Measurements from ENCODE around the gene CNBD2. TPM values are rescaled to one million over a fixed set of nuclear protein-coding genes. Genes with fewer than 3 reads are reported as not detected.
"Not testable (repeated sequence)": the region's sequence is repeated elsewhere in the genome, so short reads cannot be mapped to it uniquely, and the experiment has no call there.

The CNBD2 gene
- 0.51 TPM for polyA plus RNA-seq (ENCODE audit: insufficient read length)

- DNase-seq (ENCODE audit: low read depth) = no peak
These were observed at the start of gene CNBD2 for GRCh38 chr20:35967979-35968640. TSS of gene CNBD2 (plus strand) at chr20:35968590. CDS start at chr20:35968763, 173 bp downstream.

- DNase-seq (ENCODE audit: low read depth) = no peak
These were observed 47.9 kb upstream of the CNBD2 start for GRCh38 chr20:35920523-35920922.

- no peak for DNase-seq (ENCODE audit: low read depth)
These were observed 39.1 kb upstream of the CNBD2 start for GRCh38 chr20:35929301-35929700.

GRCh38 chr20:35934050-35934449, 34.3 kb upstream of the CNBD2 start:
- no peak for DNase-seq (ENCODE audit: low read depth)

GRCh38 chr20:35939264-35939663, 29.1 kb upstream of the CNBD2 start:
- no peak for DNase-seq (ENCODE audit: low read depth)

- DNase-seq (ENCODE audit: low read depth) = no peak
These were observed 26.8 kb upstream of the CNBD2 start for GRCh38 chr20:35941620-35942019.

GRCh38 chr20:35942243-35942642, 26.1 kb upstream of the CNBD2 start:
- DNase-seq (ENCODE audit: low read depth) = no peak

- no peak for DNase-seq (ENCODE audit: low read depth)
These were observed 20.9 kb upstream of the CNBD2 start for GRCh38 chr20:35947489-35947888.

- DNase-seq (ENCODE audit: low read depth) = no peak
These were observed 20.5 kb upstream of the CNBD2 start for GRCh38 chr20:35947907-35948306.

- no peak for DNase-seq (ENCODE audit: low read depth)
These were observed 18.3 kb upstream of the CNBD2 start for GRCh38 chr20:35950093-35950492.

- DNase-seq (ENCODE audit: low read depth) = not testable (repeated sequence)
These were observed 16.3 kb upstream of the CNBD2 start for GRCh38 chr20:35952080-35952479.

GRCh38 chr20:35952480-35953386, 15.7 kb upstream of the CNBD2 start:
- no peak for DNase-seq (ENCODE audit: low read depth)

GRCh38 chr20:35953387-35954199, 14.8 kb upstream of the CNBD2 start:
- DNase-seq (ENCODE audit: low read depth) = no peak

- peak; percentile 91 for DNase-seq (ENCODE audit: low read depth)
These were observed 14.0 kb upstream of the CNBD2 start, which contains the start of gene SCAND1 for GRCh38 chr20:35954200-35954906. TSS of gene SCAND1 (minus strand) at chr20:35954502. CDS start at chr20:35954284, 218 bp downstream.

GRCh38 chr20:35954907-35955251, 13.5 kb upstream of the CNBD2 start:
- DNase-seq (ENCODE audit: low read depth) = no peak

- DNase-seq (ENCODE audit: low read depth) = no peak
These were observed 11.8 kb upstream of the CNBD2 start for GRCh38 chr20:35956616-35957015.

- DNase-seq (ENCODE audit: low read depth) = not testable (repeated sequence)
These were observed 9.1 kb upstream of the CNBD2 start for GRCh38 chr20:35959291-35959690.

- DNase-seq (ENCODE audit: low read depth) = no peak
These were observed 4.5 kb upstream of the CNBD2 start for GRCh38 chr20:35963878-35964277.

GRCh38 chr20:35968930-35969329, 540 bp downstream of the CNBD2 start:
- DNase-seq (ENCODE audit: low read depth) = no peak

GRCh38 chr20:35971981-35972380, 3.6 kb downstream of the CNBD2 start:
- DNase-seq (ENCODE audit: low read depth) = no peak

GRCh38 chr20:35972462-35972861, 4.1 kb downstream of the CNBD2 start:
- no peak for DNase-seq (ENCODE audit: low read depth)

Data from forelimb muscle (tissue), 1 donor.